Mucosa of rectum (tissue), 2 donors: ENCODE data around the gene C1QTNF2.

Experiments used
- H3K27ac ChIP-seq, 2 donors: one replicate each; pipeline ENCODE4 v1.7.0; 2013; ENCODE audit warnings: inconsistent platforms in 2 of 2, low read depth in 2 of 2, low read length in 2 of 2
- H3K27me3 ChIP-seq, 2 donors: one replicate each; pipeline ENCODE4 v1.7.0; 2013; ENCODE audit warnings: low read length in 2 of 2; ENCODE audit not compliant: control insufficient read depth in 2 of 2, insufficient read depth in 2 of 2
- H3K36me3 ChIP-seq, 2 donors: one replicate each; pipeline ENCODE4 v1.7.0; 2013; ENCODE audit warnings: low read length in 2 of 2; ENCODE audit not compliant: control insufficient read depth in 2 of 2, insufficient read depth in 2 of 2
- H3K4me1 ChIP-seq, 2 donors: one replicate each; pipeline ENCODE4 v1.7.0; 2013; ENCODE audit warnings: low read length in 2 of 2, mild to moderate bottlenecking in 1 of 2; ENCODE audit not compliant: control insufficient read depth in 2 of 2, insufficient read depth in 2 of 2
- H3K4me3 ChIP-seq, 2 donors: one replicate each; pipeline ENCODE4 v1.7.0; 2013; ENCODE audit warnings: low read length in 2 of 2
- H3K9ac ChIP-seq, 2 donors: one replicate each; pipeline ENCODE4 v1.7.0; 2013; ENCODE audit warnings: low read length in 2 of 2, low read depth in 1 of 2, mild to moderate bottlenecking in 1 of 2
- H3K9me3 ChIP-seq, 2 donors: one replicate each; pipeline ENCODE4 v1.7.0; 2013; ENCODE audit warnings: low read length in 2 of 2; ENCODE audit not compliant: control insufficient read depth in 2 of 2
- donor health status: healthy.
- donor health status: Normal muscosa, but diverticular disease.

C1QTNF2 gene

DNA sequence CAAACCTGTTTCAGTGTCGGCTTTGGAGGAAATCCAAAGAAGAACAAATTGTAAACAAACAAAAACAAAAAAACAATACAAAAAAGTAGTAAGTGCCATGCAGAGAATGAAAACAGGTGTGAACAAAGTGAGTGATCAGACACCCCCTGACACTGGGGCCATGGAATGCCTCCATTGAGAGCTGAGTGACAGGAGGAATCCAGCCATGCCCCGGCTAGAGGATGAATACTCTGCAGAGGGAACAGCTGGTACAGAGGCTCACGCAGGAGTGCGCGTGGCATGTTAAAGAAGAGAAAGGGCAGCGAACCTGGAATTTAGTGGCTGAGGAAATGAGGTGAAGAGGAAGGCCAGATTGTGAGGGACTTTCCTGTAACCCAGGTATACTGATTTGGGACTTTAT lies 42.6 kb downstream of the C1QTNF2 start:
- Histone ChIP-seq H3K27ac (no peak overlapping the region), H3K9me3 (no peaks in the 10 kb centered on the region), H3K4me3 (no peak overlapping the region), H3K36me3 (no peaks in the 10 kb centered on the region), H3K4me1 (peaks cover 5 to 17% of the 10 kb centered on the region in 2 donors), H3K27me3 (no peaks in the 10 kb centered on the region), H3K9ac (no peak overlapping the region)

DNA sequence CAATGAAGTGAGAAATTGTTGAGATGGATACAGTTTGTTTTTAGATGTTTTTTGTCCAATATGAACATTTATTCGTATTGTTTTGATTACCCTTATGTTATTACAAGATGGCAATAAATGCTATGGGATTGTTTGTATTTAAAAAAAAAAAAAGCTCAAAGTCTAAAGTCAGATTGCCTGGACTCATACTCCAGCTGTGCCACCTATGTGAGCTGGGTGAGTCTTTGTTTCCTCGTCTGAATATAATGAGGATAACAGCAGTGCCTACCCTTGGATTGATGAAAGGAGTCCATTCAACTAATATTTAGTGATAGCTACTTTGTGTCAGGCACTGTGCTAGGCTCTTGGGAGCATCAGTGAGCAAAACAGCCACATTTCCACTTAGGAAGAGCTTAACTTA lies 43.4 kb downstream of the C1QTNF2 start:
- Histone ChIP-seq H3K9me3 (no peaks in the 10 kb centered on the region), H3K4me3 (no peak overlapping the region), H3K4me1 (peaks cover 5 to 17% of the 10 kb centered on the region in 2 donors), H3K27ac (peak overlapping the region; percentile 6 to 50), H3K27me3 (no peaks in the 10 kb centered on the region), H3K9ac (no peak overlapping the region), H3K36me3 (no peaks in the 10 kb centered on the region)

DNA sequence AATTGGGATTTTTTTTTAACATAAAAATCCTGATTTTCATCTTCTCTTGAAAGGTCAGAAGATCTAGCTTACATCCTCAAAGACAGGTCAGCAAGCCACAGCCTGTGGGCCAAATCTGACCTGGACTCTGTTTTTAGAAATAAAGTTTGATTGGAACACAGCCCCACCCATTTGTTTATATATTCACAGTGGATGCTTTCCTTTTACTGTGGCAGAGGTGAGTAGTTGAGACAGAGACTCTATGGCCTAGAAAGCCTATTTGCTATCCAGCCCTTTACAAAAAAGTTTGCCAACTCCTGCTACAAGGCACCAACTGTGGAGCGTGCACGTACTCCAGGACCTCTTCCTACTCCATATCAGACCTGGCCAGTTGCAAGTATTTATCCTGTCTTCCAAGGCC lies 44.7 kb downstream of the C1QTNF2 start:
- H3K4me1 ChIP-seq = peaks cover 5 to 17% of the 10 kb centered on the region in 2 donors

DNA sequence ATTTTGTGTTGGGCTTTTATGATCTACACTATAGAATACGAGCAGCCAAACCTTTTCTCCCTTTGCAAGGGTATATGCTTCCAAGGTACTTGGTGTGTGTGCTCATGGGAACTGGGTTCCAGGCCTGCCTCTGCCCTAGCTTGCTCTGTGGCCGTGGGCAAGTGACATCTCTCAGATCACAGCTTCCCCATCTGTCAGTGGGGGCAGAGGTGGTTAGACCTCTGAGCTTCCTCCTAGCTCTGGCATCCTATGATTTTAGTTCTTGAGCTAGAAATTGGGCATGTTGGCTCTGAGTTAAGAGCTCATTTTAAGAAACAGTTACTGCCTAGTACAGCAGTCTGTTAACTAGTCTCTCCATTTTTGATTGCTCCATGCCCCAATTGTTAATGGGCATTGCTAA lies 45.5 kb downstream of the C1QTNF2 start:
- Histone ChIP-seq H3K9ac (no peak overlapping the region), H3K4me3 (no peak overlapping the region), H3K9me3 (no peaks in the 10 kb centered on the region), H3K27me3 (no peaks in the 10 kb centered on the region), H3K36me3 (no peaks in the 10 kb centered on the region), H3K4me1 (peaks cover 5 to 17% of the 10 kb centered on the region in 2 donors), H3K27ac (no peak overlapping the region)

More for the DNA sequence above, 44.7 kb downstream of the C1QTNF2 start:
- Histone ChIP-seq H3K9me3 (no peaks in the 10 kb centered on the region), H3K27me3 (no peaks in the 10 kb centered on the region), H3K9ac (no peak overlapping the region), H3K4me3 (no peak overlapping the region), H3K27ac (no peak overlapping the region), H3K36me3 (no peaks in the 10 kb centered on the region)

DNA sequence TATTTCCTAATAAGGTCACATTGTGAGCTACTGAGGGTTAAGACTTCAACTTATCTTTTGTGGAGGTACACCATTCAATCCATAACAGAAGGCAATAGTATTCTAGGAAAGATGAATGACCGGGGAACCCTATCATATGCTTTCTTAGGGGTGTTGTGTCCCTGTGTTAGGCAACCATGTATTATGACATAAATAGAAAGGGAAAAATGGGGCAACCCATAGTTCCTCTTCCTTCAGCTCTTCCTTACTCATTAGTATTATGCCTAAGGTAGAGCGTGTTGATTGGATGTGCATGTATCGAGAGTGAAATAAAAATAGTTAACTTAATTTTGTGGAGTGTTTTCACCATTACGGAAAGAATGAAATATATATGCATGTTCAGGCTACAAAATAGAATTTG lies 52.0 kb downstream of the C1QTNF2 start:
- Histone ChIP-seq H3K36me3 (no peaks in the 10 kb centered on the region), H3K9me3 (no peaks in the 10 kb centered on the region), H3K27me3 (no peaks in the 10 kb centered on the region), H3K4me3 (no peak overlapping the region), H3K9ac (no peak overlapping the region), H3K4me1 (peaks cover 0 to 12% of the 10 kb centered on the region in 2 donors), H3K27ac (no peak overlapping the region)

DNA sequence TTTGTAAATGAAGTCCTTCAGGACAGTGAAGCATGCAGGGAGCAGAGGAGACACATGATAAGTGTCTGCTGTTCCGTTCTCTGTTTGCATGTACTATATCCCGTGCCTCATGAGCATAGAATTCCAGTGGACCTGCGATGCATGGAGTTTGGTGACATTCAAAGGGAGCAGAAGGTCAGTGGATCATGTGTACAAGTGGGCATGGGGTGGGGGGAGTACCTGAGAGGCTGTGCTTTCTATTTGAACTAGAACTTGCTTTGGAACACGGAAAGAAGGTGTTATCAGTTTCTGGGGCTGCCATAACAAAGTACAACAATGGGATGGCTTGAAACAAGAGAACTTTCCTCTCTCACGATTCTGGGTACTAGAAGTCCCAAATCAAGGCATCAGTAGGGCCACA lies 53.0 kb downstream of the C1QTNF2 start:
- Histone ChIP-seq H3K9me3 (no peaks in the 10 kb centered on the region), H3K36me3 (no peaks in the 10 kb centered on the region), H3K27me3 (no peaks in the 10 kb centered on the region), H3K4me1 (peaks cover 0 to 12% of the 10 kb centered on the region in 2 donors), H3K27ac (no peak overlapping the region), H3K4me3 (no peak overlapping the region), H3K9ac (no peak overlapping the region)

DNA sequence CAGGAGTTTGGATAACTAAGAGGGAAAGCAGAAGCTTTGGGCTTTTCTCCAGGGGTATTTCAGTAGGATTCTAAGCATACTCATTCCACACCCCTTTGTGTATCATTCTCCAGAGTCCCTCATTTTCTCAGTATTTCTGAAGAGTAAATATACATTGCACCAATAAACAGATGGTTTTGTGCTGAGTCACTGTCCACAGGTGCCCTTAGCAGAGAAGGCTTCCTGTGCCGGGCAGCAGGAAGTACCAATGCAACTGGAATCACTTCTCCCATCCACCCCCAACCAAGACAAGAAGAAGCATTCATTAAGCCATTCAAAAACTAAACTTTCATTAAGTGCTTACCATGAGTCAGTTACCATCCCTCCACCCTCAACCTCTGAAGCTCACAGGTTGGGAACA lies 54.5 kb downstream of the C1QTNF2 start:
- no peak overlapping the region for H3K9ac ChIP-seq
- H3K36me3 ChIP-seq = no peaks in the 10 kb centered on the region
- no peak overlapping the region for H3K4me3 ChIP-seq
- H3K4me1 ChIP-seq = peaks cover 7 to 19% of the 10 kb centered on the region in 2 donors
- H3K27ac ChIP-seq = no peak overlapping the region
- H3K27me3 ChIP-seq = no peaks in the 10 kb centered on the region
- no peaks in the 10 kb centered on the region for H3K9me3 ChIP-seq

DNA sequence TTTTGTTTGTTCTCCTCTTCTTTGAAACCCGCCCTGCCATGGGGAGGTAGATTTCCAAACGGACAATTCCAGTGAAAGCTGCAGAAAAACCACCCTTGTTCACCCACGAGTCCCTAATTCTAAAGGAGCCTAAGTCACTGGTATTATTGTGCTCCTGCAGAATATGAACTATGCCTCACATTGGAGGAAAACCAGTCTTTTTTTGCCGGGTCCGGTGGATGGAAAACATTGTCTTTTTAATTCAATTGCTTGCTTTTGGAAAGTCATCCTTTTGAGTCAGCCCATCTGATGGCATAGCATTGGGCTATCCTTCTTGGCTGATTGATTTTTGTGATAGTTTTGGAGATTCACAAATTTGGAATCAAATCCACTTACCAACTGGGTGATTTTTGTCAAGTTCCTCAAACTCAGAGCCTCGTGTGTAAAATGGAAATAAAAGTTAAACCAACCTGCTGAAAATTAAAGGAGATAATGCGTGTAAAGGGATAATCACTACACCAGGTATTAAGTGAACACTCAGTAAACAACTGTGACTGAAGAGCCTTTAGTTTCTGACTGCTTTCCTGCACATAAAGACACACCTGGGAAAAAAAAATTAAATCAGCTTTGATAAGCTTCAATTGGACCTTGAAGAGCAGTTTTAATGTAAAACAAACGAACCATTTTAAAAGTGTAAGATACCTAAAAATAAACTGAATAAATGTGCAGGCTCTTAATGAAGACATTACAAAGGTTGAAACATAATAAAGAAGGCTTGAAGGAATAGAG lies 57.3 kb downstream of the C1QTNF2 start:
- Histone ChIP-seq H3K4me1 (peaks cover 7 to 26% of the 10 kb centered on the region in 2 donors), H3K27me3 (no peaks in the 10 kb centered on the region), H3K9me3 (no peaks in the 10 kb centered on the region), H3K27ac (peak overlapping the region; percentile 57 to 58), H3K36me3 (no peaks in the 10 kb centered on the region), H3K4me3 (peak overlapping the region; percentile 62 to 71), H3K9ac (peak overlapping the region; percentile 7 to 72)

DNA sequence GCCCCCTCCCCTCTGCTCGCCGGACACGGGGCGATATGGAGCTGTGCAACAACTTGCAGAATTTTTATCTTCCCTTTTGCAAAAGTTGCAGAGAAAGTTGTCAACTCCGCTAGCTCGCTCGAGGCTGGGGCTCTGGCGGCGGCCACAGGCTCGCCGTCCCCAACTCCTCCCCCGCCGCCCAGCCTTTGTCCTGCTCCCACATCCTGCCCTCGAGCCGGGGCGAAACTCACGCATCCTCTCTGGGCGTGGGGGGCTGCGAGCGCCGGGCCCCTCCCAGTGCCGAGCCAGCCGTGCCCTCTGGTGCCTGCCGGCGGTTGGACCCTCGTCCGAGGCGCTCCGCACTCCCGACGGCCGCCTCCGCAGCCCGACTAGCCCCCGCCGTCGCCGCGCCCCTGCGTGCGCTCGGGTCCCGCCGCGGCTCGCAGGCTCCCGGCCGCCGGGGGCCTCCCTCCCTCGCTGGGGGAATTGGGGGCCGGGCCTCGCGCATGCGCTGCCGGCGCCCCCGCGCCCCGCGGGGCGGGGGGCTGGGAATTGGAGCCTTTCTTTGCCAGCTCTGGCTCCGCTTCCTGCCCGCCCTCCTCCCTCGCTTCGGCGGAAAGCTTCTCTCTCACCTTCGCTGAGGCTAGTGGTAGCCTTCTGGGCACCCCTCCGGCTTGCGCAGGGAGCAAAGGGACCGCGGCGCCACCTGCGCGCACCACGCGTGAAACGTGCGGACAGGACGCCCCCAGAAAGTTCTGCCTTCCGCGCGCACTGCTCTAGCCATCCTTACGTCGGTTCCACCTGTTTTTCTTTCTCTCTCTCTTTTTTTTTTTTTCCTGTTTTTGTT lies 58.1 kb downstream of the C1QTNF2 start, which contains the start of gene CCNJL:
Gene CCNJL, minus strand, starts transcription at position 431 of the 826 bp plus-strand sequence. CDS start 641 bp downstream, outside the sequence.
- H3K9ac ChIP-seq = peak within 1 kb of the TSS; percentile 49 to 72
- no peaks in the 10 kb centered on the region for H3K27me3 ChIP-seq
- no peaks in the 10 kb centered on the region for H3K9me3 ChIP-seq
- H3K4me3 ChIP-seq = peak within 1 kb of the TSS; percentile 62 to 71
- peak within 1 kb of the TSS; percentile 57 to 58 for H3K27ac ChIP-seq
- H3K4me1 ChIP-seq = peaks cover 7 to 26% of the 10 kb centered on the region in 2 donors
- no peaks in the 10 kb centered on the region for H3K36me3 ChIP-seq
